Breast epithelium (tissue), 4 donors: ENCODE measurements around the gene MRPS24. TPM values are rescaled to one million over a fixed set of nuclear protein-coding genes. Genes with fewer than 3 reads are reported as not detected.

Experiments used
- DNase-seq, 2 donors: peaks; one replicate each; pipeline ENCODE4 v3.0.0-alpha.2; 2019; ENCODE audit warnings: low spot score in 2 of 2
- H3K27ac ChIP-seq, 2 donors: fragments of 200-600 bp; sonication (generic) in 1 of 2; one replicate each; pipeline ENCODE4 v1.5.1; 2016 to 2019; ENCODE audit warnings: mild to moderate bottlenecking in 1 of 2
- H3K27me3 ChIP-seq, 2 donors: fragments of 200-600 bp; sonication (generic) in 1 of 2; one replicate each; pipeline versions ENCODE4 v1.5.1 to v1.6.0; 2017 to 2019; ENCODE audit warnings: control low read depth in 1 of 2, mild to moderate bottlenecking in 1 of 2
- H3K36me3 ChIP-seq: fragments of 200-600 bp; one replicate; pipeline ENCODE4 v1.5.1; 2019
- H3K4me1 ChIP-seq, 2 donors: fragments of 200-600 bp; sonication (generic); one replicate each; pipeline ENCODE4 v1.5.1; 2016 to 2019; ENCODE audit warnings: control low read depth in 1 of 2
- H3K4me3 ChIP-seq, 3 donors: fragments of 200-600 bp; sonication (generic); 1 replicate in 2 of 3; 2 replicates in 1 of 3; pipeline ENCODE4 v1.5.1; 2016 to 2019; ENCODE audit warnings: mild to moderate bottlenecking in 3 of 3, moderate library complexity in 2 of 3
- H3K9me3 ChIP-seq, 2 donors: fragments of 200-600 bp; sonication (generic) in 1 of 2; one replicate each; pipeline ENCODE4 v1.5.1; 2016 to 2019; ENCODE audit warnings: control low read depth in 1 of 2
- CTCF ChIP-seq, 3 donors: fragments of 450-650 bp; IDR thresholded peaks; one replicate each; pipeline ENCODE4 v1.5.1; 2016 to 2017; ENCODE audit warnings: antibody characterized with exemption in 3 of 3, mild to moderate bottlenecking in 3 of 3, moderate library complexity in 3 of 3
- POLR2A ChIP-seq: fragments of 450-650 bp; IDR thresholded peaks from one replicate; pipeline ENCODE4 v1.6.1; 2016; ENCODE audit warnings: antibody characterized with exemption, mild to moderate bottlenecking, moderate library complexity
- POLR2AphosphoS5 ChIP-seq, 3 donors: sonication (generic); formaldehyde crosslinking; IDR thresholded peaks; one replicate each; pipeline ENCODE4 v1.6.1; 2017; ENCODE audit warnings: antibody characterized with exemption in 3 of 3
- intact Hi-C: fragments of 100-400 bp; cut with DNase I; formaldehyde crosslinking; loops from one replicate; pipeline ENCODE4 v1.15.1; 2023; ENCODE audit warnings: low total_unique reads
- total RNA-seq, 3 donors: library from RNA; depleted of rRNA; stranded (reverse); fragments of >200 nt; gene quantifications; one replicate each; pipeline ENCODE4 v1.1.0, GENCODE V29; 2016

Gene MRPS24
- total RNA-seq, 3 donors from 2014 or later = 75.4 to 86.1 (median 81.0) TPM

GRCh38 chr7:43850348-43851116 lies 18.8 kb downstream of the MRPS24 start:
- Histone ChIP-seq H3K36me3 (no peaks in the 10 kb centered on the region), H3K9me3 (no peaks in the 10 kb centered on the region), H3K4me1 (no peaks in the 10 kb centered on the region), H3K27ac (no peak overlapping the region), H3K4me3 (no peak overlapping the region), H3K27me3 (no peaks in the 10 kb centered on the region)
- intact Hi-C loops = no loop called here
- TF ChIP-seq POLR2A (no peak), POLR2AphosphoS5 (IDR thresholded peaks at IDR 0.05) (no peak), CTCF (IDR thresholded peaks at IDR 0.05) (no peak)
- DNase-seq = no peak

DNA sequence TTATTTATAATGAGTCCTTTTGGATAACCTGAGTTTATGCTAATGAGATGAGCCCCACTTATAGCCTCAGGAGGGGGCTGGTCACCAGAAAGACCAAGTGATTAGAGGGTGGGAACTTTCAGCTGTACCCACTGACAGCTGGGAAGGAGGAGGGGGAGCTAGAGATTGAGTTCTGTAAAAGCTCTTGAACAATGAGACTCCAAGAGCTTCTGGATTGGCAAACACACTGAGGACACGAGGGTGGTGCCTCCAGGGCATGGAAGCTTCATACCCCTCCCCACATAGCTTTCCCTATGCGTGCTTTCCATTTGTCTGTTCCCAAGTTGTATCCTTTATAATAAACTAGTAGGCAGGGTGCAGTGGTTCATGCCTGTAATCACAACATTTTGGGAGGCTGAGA lies 20.3 kb downstream of the MRPS24 start:
- H3K27me3 ChIP-seq = no peaks in the 10 kb centered on the region
- intact Hi-C loops = no loop called here

DNA sequence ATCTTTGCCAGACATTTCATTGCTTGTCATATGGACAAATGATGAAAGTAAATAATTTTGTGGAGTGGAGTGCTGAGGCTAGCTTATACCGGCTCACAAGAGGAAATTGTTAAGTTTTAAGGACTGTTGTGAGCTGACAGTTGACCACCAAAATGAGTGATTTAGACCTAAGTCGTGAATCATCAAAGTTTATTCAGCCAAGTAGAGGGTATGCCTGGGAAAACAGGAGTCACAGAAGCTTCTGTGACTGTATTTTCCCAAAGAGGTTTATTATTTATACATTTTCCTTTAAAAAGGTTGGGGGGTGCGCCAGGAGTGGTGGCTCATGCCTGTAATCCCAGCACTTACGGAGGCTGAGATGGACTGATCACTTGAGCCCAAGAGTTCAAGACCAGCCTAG lies 21.8 kb downstream of the MRPS24 start:
- Histone ChIP-seq H3K4me3 (no peak overlapping the region), H3K9me3 (no peaks in the 10 kb centered on the region), H3K27me3 (no peaks in the 10 kb centered on the region), H3K4me1 (no peaks in the 10 kb centered on the region), H3K27ac (no peak overlapping the region), H3K36me3 (no peaks in the 10 kb centered on the region)
- no peak for DNase-seq
- intact Hi-C loops = no loop called here
- TF ChIP-seq POLR2AphosphoS5 (IDR thresholded peaks at IDR 0.05) = no peak
- TF ChIP-seq POLR2A = no peak
- TF ChIP-seq CTCF (IDR thresholded peaks at IDR 0.05) = no peak

More for the DNA sequence above, 20.3 kb downstream of the MRPS24 start:
- no peak for DNase-seq
- Histone ChIP-seq H3K4me1 (no peaks in the 10 kb centered on the region), H3K27ac (no peak overlapping the region), H3K4me3 (no peak overlapping the region), H3K9me3 (no peaks in the 10 kb centered on the region), H3K36me3 (no peaks in the 10 kb centered on the region)
- TF ChIP-seq CTCF (IDR thresholded peaks at IDR 0.05) (no peak), POLR2A (no peak), POLR2AphosphoS5 (IDR thresholded peaks at IDR 0.05) (no peak)

DNA sequence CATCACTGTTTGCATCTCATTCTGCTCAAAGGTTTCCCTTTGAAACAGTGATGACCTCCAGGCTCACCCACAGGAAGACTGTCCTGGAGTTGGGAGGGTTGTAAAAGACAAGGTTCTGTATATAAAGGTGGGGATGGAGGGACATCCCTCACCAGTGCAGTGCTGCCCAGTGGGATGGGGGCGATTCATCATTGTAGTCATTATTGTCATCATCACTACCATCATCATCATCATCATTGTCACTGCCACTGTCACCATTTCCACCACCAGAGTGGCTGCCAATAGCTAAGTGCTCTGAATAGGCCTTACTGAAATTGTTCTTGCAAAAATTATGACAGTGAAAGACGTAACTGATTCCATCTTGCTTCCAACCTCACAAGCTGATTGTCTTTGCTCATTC lies 24.7 kb downstream of the MRPS24 start:
- DNase-seq = no peak
- H3K4me1 ChIP-seq = no peaks in the 10 kb centered on the region
- H3K36me3 ChIP-seq = no peaks in the 10 kb centered on the region
- no peak for TF ChIP-seq POLR2A
- no peak for TF ChIP-seq CTCF (IDR thresholded peaks at IDR 0.05)
- no peak for TF ChIP-seq POLR2AphosphoS5 (IDR thresholded peaks at IDR 0.05)
- no peaks in the 10 kb centered on the region for H3K27me3 ChIP-seq
- no peak overlapping the region for H3K4me3 ChIP-seq
- no peaks in the 10 kb centered on the region for H3K9me3 ChIP-seq
- intact Hi-C loops = no loop called here
- H3K27ac ChIP-seq = no peak overlapping the region

DNA sequence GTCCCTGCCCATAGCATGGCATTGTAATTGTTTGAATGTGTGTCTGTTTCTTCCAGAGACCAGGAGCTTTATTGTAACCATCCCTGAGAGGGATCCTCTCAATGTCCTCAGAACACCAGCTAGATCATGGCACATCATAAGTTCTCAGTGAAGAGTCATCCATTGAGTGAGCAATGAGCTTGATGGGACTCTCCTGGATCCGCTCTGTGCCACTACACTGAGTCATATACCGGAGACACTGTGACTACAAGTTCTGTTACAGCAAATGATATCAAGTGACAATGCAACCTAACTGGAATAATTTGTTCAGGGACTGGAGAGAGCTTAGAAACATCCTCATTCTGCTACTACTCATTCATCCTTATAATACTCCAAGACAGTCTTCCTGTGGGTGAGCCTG lies 25.1 kb downstream of the MRPS24 start:
- Histone ChIP-seq H3K4me1 (no peaks in the 10 kb centered on the region), H3K27ac (no peak overlapping the region), H3K4me3 (no peak overlapping the region), H3K9me3 (no peaks in the 10 kb centered on the region), H3K27me3 (no peaks in the 10 kb centered on the region), H3K36me3 (no peaks in the 10 kb centered on the region)
- intact Hi-C loops = no loop called here
- TF ChIP-seq POLR2A (no peak), POLR2AphosphoS5 (IDR thresholded peaks at IDR 0.05) (no peak), CTCF (IDR thresholded peaks at IDR 0.05) (no peak)
- DNase-seq = no peak
